Kidney (tissue), 14 donors: Measurements from ENCODE around the gene COL15A1. TPM values are rescaled to one million over a fixed set of nuclear protein-coding genes. Genes with fewer than 3 reads are reported as not detected.

Source experiments
- DNase-seq, 5 donors: peaks; one replicate each; pipeline ENCODE4 v3.0.0-alpha.2; 2013 to 2020
- FAIRE-seq: peaks from 2 replicates; lab custom pipeline; 2012; peaks lifted over from hg19 to GRCh38; lab: Jason Lieb, UNC
- H3K27ac ChIP-seq, 2 donors: one replicate each; pipeline ENCODE4 v1.7.0; 2013; ENCODE audit warnings: low read depth in 2 of 2, low read length in 2 of 2, inconsistent platforms in 1 of 2
- H3K27me3 ChIP-seq: one replicate; pipeline ENCODE4 v1.7.1; 2013; ENCODE audit warnings: low read length, inconsistent platforms; ENCODE audit not compliant: control insufficient read depth, insufficient read depth
- H3K36me3 ChIP-seq, 3 donors: one replicate each; pipeline versions ENCODE4 v1.7.0 to v1.7.1; 2013; ENCODE audit warnings: low read length in 3 of 3, control low read depth in 1 of 3, inconsistent platforms in 1 of 3; ENCODE audit not compliant: insufficient read depth in 3 of 3, control insufficient read depth in 2 of 3
- H3K4me1 ChIP-seq, 3 donors: one replicate each; pipeline versions ENCODE4 v1.7.0 to v1.7.1; 2013; ENCODE audit warnings: low read length in 3 of 3, inconsistent platforms in 1 of 3, low read depth in 1 of 3; ENCODE audit not compliant: control insufficient read depth in 2 of 3, insufficient read depth in 2 of 3
- H3K4me3 ChIP-seq, 3 donors: one replicate each; pipeline versions ENCODE4 v1.7.0 to v1.8.1; 2013; ENCODE audit warnings: low read length in 3 of 3, control low read depth in 1 of 3, inconsistent platforms in 1 of 3
- H3K9ac ChIP-seq, 3 donors: one replicate each; pipeline versions ENCODE4 v1.7.0 to v1.7.1; 2013; ENCODE audit warnings: low read length in 3 of 3, control low read depth in 1 of 3, inconsistent platforms in 1 of 3
- H3K9me3 ChIP-seq, 3 donors: one replicate each; pipeline versions ENCODE4 v1.7.0 to v1.7.1; 2013; ENCODE audit warnings: low read length in 3 of 3, control low read depth in 1 of 3, inconsistent platforms in 1 of 3; ENCODE audit not compliant: control insufficient read depth in 2 of 3, insufficient read depth in 1 of 3
- intact Hi-C: fragments of 100-400 bp; cut with DNase I; formaldehyde crosslinking; loops from one replicate; pipeline ENCODE4 v1.11.1; 2022
- polyA plus RNA-seq: library from polyadenylated mRNA; stranded (reverse); fragments of 350-450 nt; fragmentation: Illumina TruSeq; extraction: RNeasy Lipid Tissue Mini Kit (QIAGEN cat#74804); gene quantifications from one replicate; pipeline ENCODE4 v1.2.3, GENCODE V29; 2014; ENCODE audit warnings: low read depth, low replicate concordance; ENCODE audit not compliant: insufficient read depth
- total RNA-seq: library from RNA; stranded (reverse); fragmentation: NEBNext Ultra II Directional; extraction: Animal tissue kit (Norgen Biotek cat#: 25700); gene quantifications from one replicate; pipeline ENCODE4 v1.2.1, GENCODE V29; 2021
- TF ChIP-seq, protein P1 (sequence below): IDR thresholded peaks from 3 replicates; pipeline ENCODE4 v1.5.1; 2012; ENCODE audit warnings: mild to moderate bottlenecking, moderate library complexity, borderline replicate concordance; ENCODE audit not compliant: insufficient read depth; ENCODE audit errors: extremely low read depth
- donor health status: control.
- donor health status: control.
- donor health status: control.
- donor health status: control.
- donor health status: control.
- donor health status: DM: yes; HTN: yes; CAD: no.
- donor health status: Normal renal cell carcinoma (clear cell type).

Gene COL15A1
- total and polyA plus RNA-seq, 2 donors from 2014 or later: 4.7 to 42.0 TPM

DNA sequence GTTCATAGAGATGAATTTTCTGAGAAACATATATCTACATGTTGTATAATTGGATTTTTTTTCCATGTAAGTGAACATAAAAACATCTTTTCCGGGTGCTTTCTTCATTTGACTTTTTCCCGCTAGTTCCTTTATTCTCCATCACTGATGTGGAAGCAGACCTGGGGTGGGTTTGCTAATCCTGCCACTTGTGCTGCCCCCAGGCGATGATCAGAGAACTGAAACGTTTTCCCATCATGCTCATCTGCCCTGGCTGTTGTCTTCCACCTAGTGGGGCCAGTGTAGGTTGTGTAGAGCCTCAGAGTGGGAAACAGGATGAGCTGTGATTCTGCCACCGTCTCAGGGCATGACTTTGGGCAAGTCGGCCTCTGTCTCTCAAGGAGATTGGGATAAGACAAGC lies 127.0 kb downstream of the COL15A1 start:
- TF ChIP-seq, protein P1, sequence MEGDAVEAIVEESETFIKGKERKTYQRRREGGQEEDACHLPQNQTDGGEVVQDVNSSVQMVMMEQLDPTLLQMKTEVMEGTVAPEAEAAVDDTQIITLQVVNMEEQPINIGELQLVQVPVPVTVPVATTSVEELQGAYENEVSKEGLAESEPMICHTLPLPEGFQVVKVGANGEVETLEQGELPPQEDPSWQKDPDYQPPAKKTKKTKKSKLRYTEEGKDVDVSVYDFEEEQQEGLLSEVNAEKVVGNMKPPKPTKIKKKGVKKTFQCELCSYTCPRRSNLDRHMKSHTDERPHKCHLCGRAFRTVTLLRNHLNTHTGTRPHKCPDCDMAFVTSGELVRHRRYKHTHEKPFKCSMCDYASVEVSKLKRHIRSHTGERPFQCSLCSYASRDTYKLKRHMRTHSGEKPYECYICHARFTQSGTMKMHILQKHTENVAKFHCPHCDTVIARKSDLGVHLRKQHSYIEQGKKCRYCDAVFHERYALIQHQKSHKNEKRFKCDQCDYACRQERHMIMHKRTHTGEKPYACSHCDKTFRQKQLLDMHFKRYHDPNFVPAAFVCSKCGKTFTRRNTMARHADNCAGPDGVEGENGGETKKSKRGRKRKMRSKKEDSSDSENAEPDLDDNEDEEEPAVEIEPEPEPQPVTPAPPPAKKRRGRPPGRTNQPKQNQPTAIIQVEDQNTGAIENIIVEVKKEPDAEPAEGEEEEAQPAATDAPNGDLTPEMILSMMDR: no peak
- Histone ChIP-seq H3K27ac (no peak overlapping the region), H3K9me3 (no peaks in the 10 kb centered on the region), H3K4me3 (no peak overlapping the region), H3K9ac (no peak overlapping the region), H3K4me1 (no peaks in the 10 kb centered on the region), H3K36me3 (no peaks in the 10 kb centered on the region), H3K27me3 (no peaks in the 10 kb centered on the region)
- DNase-seq: no peak
- FAIRE-seq: no peak
- intact Hi-C loops: no loop called here

DNA sequence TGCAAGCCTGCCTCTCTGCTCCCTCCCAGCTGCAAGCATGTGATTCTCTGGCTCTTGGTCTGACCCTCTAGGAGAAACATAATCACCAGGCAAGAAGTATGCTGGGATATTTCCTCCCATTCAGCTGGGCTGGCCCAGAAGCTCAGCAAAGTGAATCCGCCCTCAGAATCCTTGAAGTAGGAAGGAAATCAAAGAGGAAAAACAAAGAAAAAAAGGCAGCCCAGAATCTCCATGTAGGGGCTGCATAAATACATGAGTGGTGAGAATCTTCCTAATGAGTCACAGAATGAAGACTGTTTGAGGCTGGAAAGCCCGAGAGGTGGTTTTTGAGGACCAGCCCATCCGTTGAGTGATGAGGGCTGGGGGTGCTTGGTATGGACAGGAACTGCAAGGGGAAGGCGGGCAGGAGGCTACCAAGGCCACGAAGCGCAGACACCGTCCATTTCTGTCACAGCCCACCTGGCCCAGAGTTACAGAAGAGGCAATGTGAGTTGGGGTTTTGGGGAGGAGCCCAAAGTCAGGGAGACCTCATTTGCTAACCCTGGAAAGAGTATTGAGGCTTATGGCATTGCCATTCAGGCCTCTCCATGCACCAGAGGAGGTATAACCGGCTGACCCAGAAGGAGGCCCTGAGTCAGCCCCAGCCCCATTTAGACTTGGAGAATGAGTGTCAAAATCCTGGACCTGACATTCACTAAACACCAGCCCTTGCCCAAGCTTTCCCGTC lies 127.8 kb downstream of the COL15A1 start:
- no peaks in the 10 kb centered on the region for H3K4me1 ChIP-seq
- no peak overlapping the region for H3K4me3 ChIP-seq
- FAIRE-seq: no peak
- H3K27me3 ChIP-seq: no peaks in the 10 kb centered on the region
- H3K9me3 ChIP-seq: no peaks in the 10 kb centered on the region
- intact Hi-C loops: no loop called here
- no peak for DNase-seq
- TF ChIP-seq, protein P1: no peak
- H3K36me3 ChIP-seq: no peaks in the 10 kb centered on the region
- no peak overlapping the region for H3K9ac ChIP-seq
- H3K27ac ChIP-seq: no peak overlapping the region

DNA sequence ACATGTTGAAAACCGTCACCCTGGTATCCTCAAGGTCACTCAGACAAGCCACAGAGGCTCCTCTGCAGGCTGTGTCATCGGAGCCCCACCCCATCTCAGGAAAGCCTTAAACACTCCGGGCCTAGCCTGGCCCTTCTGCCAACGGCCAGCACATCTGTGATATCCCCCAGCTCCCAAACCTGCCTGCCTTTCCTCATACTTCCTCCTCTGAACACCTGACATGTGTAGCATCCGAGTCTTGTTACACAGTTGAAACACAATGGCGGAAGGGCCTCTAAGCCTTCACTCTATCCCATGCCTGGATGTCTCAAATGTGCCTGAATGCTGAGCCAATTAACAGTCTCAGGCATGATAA lies 128.3 kb downstream of the COL15A1 start:
- H3K27ac ChIP-seq: no peak overlapping the region
- TF ChIP-seq, protein P1: no peak
- H3K4me3 ChIP-seq: no peak overlapping the region
- H3K27me3 ChIP-seq: no peaks in the 10 kb centered on the region
- no peak overlapping the region for H3K9ac ChIP-seq
- H3K36me3 ChIP-seq: no peaks in the 10 kb centered on the region
- FAIRE-seq (no peak), DNase-seq (no peak)
- H3K9me3 ChIP-seq: no peaks in the 10 kb centered on the region
- intact Hi-C loops: no loop called here
- no peaks in the 10 kb centered on the region for H3K4me1 ChIP-seq

DNA sequence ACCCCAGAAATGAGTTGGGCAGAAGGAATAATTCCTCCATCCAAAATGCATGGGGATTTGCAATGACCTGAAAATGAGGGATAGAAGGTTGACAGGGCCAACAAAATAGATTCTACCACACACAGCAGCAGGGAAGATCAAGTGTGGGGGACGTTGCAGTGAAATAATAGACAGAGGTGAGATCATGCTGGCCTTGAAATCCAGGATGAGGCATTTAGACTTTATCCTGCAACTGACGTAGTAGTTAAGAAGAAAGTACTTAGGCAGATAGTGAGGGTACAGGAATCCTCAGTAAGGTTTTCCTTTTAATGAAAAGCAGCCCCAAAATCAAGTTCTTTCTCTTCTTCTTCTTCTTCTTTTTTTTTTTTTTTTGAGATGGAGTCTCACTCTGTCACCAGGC lies 129.6 kb downstream of the COL15A1 start:
- Histone ChIP-seq H3K27ac (no peak overlapping the region), H3K27me3 (no peaks in the 10 kb centered on the region), H3K9ac (no peak overlapping the region), H3K9me3 (no peaks in the 10 kb centered on the region), H3K4me3 (no peak overlapping the region), H3K4me1 (no peaks in the 10 kb centered on the region), H3K36me3 (no peaks in the 10 kb centered on the region)
- intact Hi-C loops: no loop called here
- DNase-seq (no peak), FAIRE-seq (no peak)
- TF ChIP-seq, protein P1: no peak
